HG03095 (cell line): ENCODE data around the gene SEZ6L2.
"Not testable (repeated sequence)": the region's sequence is repeated elsewhere in the genome, so short reads cannot be mapped to it uniquely, and the experiment has no call there.

Experiments
- ATAC-seq: cut with Tn5 transposase; IDR thresholded peaks from one replicate; pipeline ENCODE4 v1.9.1; 2021; ENCODE audit warnings: moderate library complexity; ENCODE audit not compliant: unreplicated experiment

Gene SEZ6L2

GRCh38 chr16:29910819-29911675 lies 11.7 kb upstream of the SEZ6L2 start:
- ATAC-seq = no peak

- not testable (repeated sequence) for ATAC-seq
Observed at GRCh38 chr16:29909851-29910250, 10.5 kb upstream of the SEZ6L2 start.

GRCh38 chr16:29909391-29909790 lies 10.0 kb upstream of the SEZ6L2 start:
- ATAC-seq = no peak

- ATAC-seq = no peak
Observed at GRCh38 chr16:29908719-29909220, 9.4 kb upstream of the SEZ6L2 start.

GRCh38 chr16:29907973-29908372 lies 8.6 kb upstream of the SEZ6L2 start:
- no peak for ATAC-seq

- no peak for ATAC-seq
Observed at GRCh38 chr16:29906520-29907244, 7.3 kb upstream of the SEZ6L2 start.

GRCh38 chr16:29905668-29906067 lies 6.3 kb upstream of the SEZ6L2 start:
- ATAC-seq = no peak

GRCh38 chr16:29904947-29905346 lies 5.6 kb upstream of the SEZ6L2 start:
- ATAC-seq = no peak

GRCh38 chr16:29903590-29903989 lies 4.2 kb upstream of the SEZ6L2 start:
- ATAC-seq = no peak

GRCh38 chr16:29901607-29901945 lies 2.2 kb upstream of the SEZ6L2 start:
- no peak for ATAC-seq

- ATAC-seq = no peak
Observed at GRCh38 chr16:29900888-29901606, 1.7 kb upstream of the SEZ6L2 start.

- ATAC-seq = no peak
Observed at GRCh38 chr16:29900102-29900887, 945 bp upstream of the SEZ6L2 start, which contains the start of gene ASPHD1. TSS of gene ASPHD1 (plus strand) at chr16:29900488. CDS start at chr16:29900972, 484 bp downstream.

- ATAC-seq = no peak
Observed at GRCh38 chr16:29898804-29899515, 390 bp downstream of the SEZ6L2 start.

GRCh38 chr16:29898135-29898803 lies 1.1 kb downstream of the SEZ6L2 start:
- ATAC-seq = no peak

- no peak for ATAC-seq
Observed at GRCh38 chr16:29897333-29897732, 2.0 kb downstream of the SEZ6L2 start.

GRCh38 chr16:29896841-29897240 lies 2.5 kb downstream of the SEZ6L2 start:
- ATAC-seq = no peak

GRCh38 chr16:29894352-29894751 lies 5.0 kb downstream of the SEZ6L2 start:
- ATAC-seq = no peak

- ATAC-seq = no peak
Observed at GRCh38 chr16:29893553-29893952, 5.8 kb downstream of the SEZ6L2 start.

GRCh38 chr16:29892458-29892813 lies 6.9 kb downstream of the SEZ6L2 start:
- ATAC-seq = no peak
